PC-3 (cell line): ENCODE data around the gene LBP. TPM values are rescaled to one million over a fixed set of nuclear protein-coding genes. Genes with fewer than 3 reads are reported as not detected.

Experiments used
- ATAC-seq: fragments of 200-7000 bp; cut with Tn5 transposase; 2 replicates; pipeline ENCODE4 v1.9.1; 2020; ENCODE audit warnings: mild to moderate bottlenecking, moderate library complexity
- BruUV-seq: library from RNA; stranded (reverse); fragments of 400-500 nt; replicated peaks from 2 replicates; lab custom pipeline; 2021; lab: Mats Ljungman, UMichigan
- CTCF ChIA-PET: fragments of 300-600 bp; sonication (Branson Sonifier 250); formaldehyde crosslinking; loops from one replicate; lab custom pipeline; 2022; ENCODE audit warnings: antibody characterized with exemption; lab: Charles Lee
- POLR2A ChIA-PET: fragments of 300-600 bp; sonication (Branson Sonifier 250); formaldehyde crosslinking; loops from one replicate; lab custom pipeline; 2022; ENCODE audit warnings: antibody characterized with exemption; ENCODE audit not compliant: unreplicated experiment; lab: Charles Lee
- DNase-seq: peaks from one replicate; pipeline ENCODE4 v3.0.0-alpha.2; 2015
- H2AFZ ChIP-seq: fragments of 300-600 bp; sonication (generic); 2 replicates; pipeline ENCODE4 v1.6.0; 2016; ENCODE audit warnings: antibody characterized with exemption, low read length
- H3F3A ChIP-seq: fragments of 300-600 bp; sonication (generic); one replicate; pipeline ENCODE4 v1.6.0; 2017; ENCODE audit warnings: antibody characterized with exemption, low read length, control low read depth, mild to moderate bottlenecking; ENCODE audit not compliant: unreplicated experiment
- H3K27ac ChIP-seq: fragments of 300-600 bp; sonication (generic); 2 replicates; pipeline ENCODE4 v1.5.1; 2016; ENCODE audit warnings: mild to moderate bottlenecking, low read length
- H3K27me3 ChIP-seq: fragments of 300-600 bp; sonication (generic); 2 replicates; pipeline ENCODE4 v1.6.1; 2016; ENCODE audit warnings: low read length, mixed read lengths
- H3K36me3 ChIP-seq: fragments of 300-600 bp; sonication (generic); 2 replicates; pipeline ENCODE4 v1.6.1; 2016; ENCODE audit warnings: low read depth, mixed run types, low read length, mixed read lengths
- H3K4me1 ChIP-seq: fragments of 300-600 bp; sonication (generic); 2 replicates; pipeline ENCODE4 v1.5.1; 2016; ENCODE audit warnings: low read length; ENCODE audit not compliant: insufficient read depth
- H3K4me2 ChIP-seq: fragments of 300-600 bp; sonication (generic); 2 replicates; pipeline ENCODE4 v1.6.0; 2016; ENCODE audit warnings: low read length
- H3K4me3 ChIP-seq: fragments of 300-600 bp; sonication (generic); 2 replicates; pipeline ENCODE4 v1.5.1; 2016; ENCODE audit warnings: mild to moderate bottlenecking, low read length, mixed read lengths
- H3K79me2 ChIP-seq: fragments of 300-600 bp; sonication (generic); 2 replicates; pipeline ENCODE4 v1.6.1; 2017; ENCODE audit warnings: low read length, mixed read lengths
- H3K9ac ChIP-seq: fragments of 300-600 bp; sonication (generic); 2 replicates; pipeline ENCODE4 v1.6.0; 2016; ENCODE audit warnings: mild to moderate bottlenecking, low read length
- H3K9me2 ChIP-seq: fragments of 300-600 bp; sonication (generic); replicated peaks from 2 replicates; pipeline ENCODE4 v1.6.1; 2016; ENCODE audit warnings: mixed run types, low read length, mixed read lengths
- H3K9me3 ChIP-seq: fragments of 300-600 bp; sonication (generic); 2 replicates; pipeline ENCODE4 v1.6.1; 2016; ENCODE audit warnings: low read length, mixed read lengths
- H4K20me1 ChIP-seq: fragments of 300-600 bp; sonication (generic); 2 replicates; pipeline ENCODE4 v1.6.1; 2016; ENCODE audit warnings: low read length, mixed read lengths
- CTCF ChIP-seq: fragments of 300-600 bp; sonication (generic); conservative IDR thresholded peaks from 2 replicates; pipeline ENCODE4 v1.5.1; 2017; ENCODE audit warnings: antibody characterized with exemption, low read depth, mild to moderate bottlenecking, low read length
- EZH2 ChIP-seq: fragments of 300-600 bp; sonication (generic); IDR thresholded peaks from one replicate; pipeline ENCODE4 v1.6.1; 2017; ENCODE audit warnings: antibody characterized with exemption, mild to moderate bottlenecking, low read length; ENCODE audit not compliant: unreplicated experiment
- EZH2phosphoT487 ChIP-seq: fragments of 300-600 bp; sonication (generic); IDR thresholded peaks from 2 replicates; pipeline ENCODE4 v1.6.1; 2018; ENCODE audit warnings: mild to moderate bottlenecking, antibody characterized with exemption, low read length, borderline replicate concordance
- intact Hi-C: fragments of 100-400 bp; cut with micrococcal nuclease; formaldehyde crosslinking; loops from 2 replicates; pipeline ENCODE4 v1.9.0; 2023
- total RNA-seq: library from RNA; depleted of rRNA; stranded (reverse); fragments of >200 nt; gene quantifications from 2 replicates; pipeline ENCODE4 v1.2.3, GENCODE V29; 2014

The LBP gene
- total RNA-seq, 1 experiment from 2014 or later, result not detected

DNA sequence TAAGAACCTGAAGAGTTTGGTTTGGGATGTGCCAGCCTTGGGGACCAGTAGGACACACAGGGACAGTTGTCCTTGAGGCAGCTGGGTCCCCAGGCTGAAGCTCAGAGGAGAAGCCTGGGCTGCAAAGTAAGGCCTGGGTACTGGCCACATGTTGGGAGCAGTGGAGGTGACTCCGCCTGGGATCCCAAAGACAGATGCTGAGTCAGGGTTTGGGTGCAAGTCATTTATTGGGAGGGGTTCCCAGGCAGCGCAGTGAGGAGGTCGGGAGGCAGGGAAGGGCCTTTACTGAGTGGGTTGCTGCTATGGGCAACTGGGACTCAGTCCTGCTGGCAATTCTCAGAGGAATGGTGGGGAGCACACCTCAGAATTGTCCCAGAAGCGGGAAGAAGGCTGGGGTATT, 29.9 kb upstream of the LBP start:
- POLR2A ChIA-PET, result no interaction called here

GRCh38 chr20:38317422-38317821, 28.9 kb upstream of the LBP start:
- no TSS peak for BruUV-seq
- H3K9me2 ChIP-seq, result 0 out of 2 replicates have a peak, but pooled peaks cover 3% of the 10 kb centered on the region
- no peaks in the 10 kb centered on the region for H3K79me2 ChIP-seq
- no peak overlapping the region for H3K27ac ChIP-seq
- no peaks in the 10 kb centered on the region for H3K4me1 ChIP-seq
- H2AFZ ChIP-seq, result no peak overlapping the region
- H3K4me2 ChIP-seq, result no peak overlapping the region
- TF ChIP-seq EZH2 (no peak), EZH2phosphoT487 (no peak), CTCF (no peak)
- H3K36me3 ChIP-seq, result no peaks in the 10 kb centered on the region
- POLR2A ChIA-PET, result no interaction called here
- ATAC-seq (no peak), DNase-seq (no peak)
- H3K4me3 ChIP-seq, result no peak overlapping the region
- H3K9ac ChIP-seq, result no peak overlapping the region
- H3K9me3 ChIP-seq, result no peaks in the 10 kb centered on the region; the same call in 1 of the 2 replicates
- intact Hi-C loops, result no loop called here
- no peaks in the 10 kb centered on the region for H3K27me3 ChIP-seq
- CTCF ChIA-PET, result no interaction called here
- no peaks in the 10 kb centered on the region for H3F3A ChIP-seq
- no peaks in the 10 kb centered on the region for H4K20me1 ChIP-seq

More for the DNA sequence above, 29.9 kb upstream of the LBP start:
- Histone ChIP-seq H3K27me3 (no peaks in the 10 kb centered on the region), H3K79me2 (no peaks in the 10 kb centered on the region), H3K4me2 (no peak overlapping the region), H3K9me3 (no peaks in the 10 kb centered on the region; the same call in 1 of the 2 replicates), H3K9me2 (0 out of 2 replicates have a peak, but pooled peaks cover 3% of the 10 kb centered on the region), H3K9ac (no peak overlapping the region), H3K4me3 (no peak overlapping the region), H3K4me1 (no peaks in the 10 kb centered on the region), H3K36me3 (no peaks in the 10 kb centered on the region), H2AFZ (no peak overlapping the region), H4K20me1 (no peaks in the 10 kb centered on the region), H3F3A (no peaks in the 10 kb centered on the region), H3K27ac (no peak overlapping the region)
- TF ChIP-seq EZH2 (no peak), EZH2phosphoT487 (no peak), CTCF (no peak)
- intact Hi-C loops, result no loop called here
- DNase-seq, result no peak
- no TSS peak for BruUV-seq
- no peak for ATAC-seq
- CTCF ChIA-PET, result no interaction called here

- Histone ChIP-seq H3K4me3 (no peak overlapping the region), H3K36me3 (no peaks in the 10 kb centered on the region), H3F3A (no peaks in the 10 kb centered on the region), H4K20me1 (no peaks in the 10 kb centered on the region), H3K9me3 (no peaks in the 10 kb centered on the region), H3K79me2 (no peaks in the 10 kb centered on the region), H3K4me1 (no peaks in the 10 kb centered on the region), H2AFZ (no peak overlapping the region), H3K9me2 (no peaks in the 10 kb centered on the region), H3K27ac (no peak overlapping the region), H3K4me2 (no peak overlapping the region), H3K9ac (no peak overlapping the region), H3K27me3 (no peaks in the 10 kb centered on the region)
- DNase-seq (no peak), ATAC-seq (no peak)
- POLR2A ChIA-PET, result no interaction called here
- CTCF ChIA-PET, result no interaction called here
- BruUV-seq, result no TSS peak
- no peak for TF ChIP-seq EZH2
- no peak for TF ChIP-seq CTCF
- TF ChIP-seq EZH2phosphoT487, result no peak
- intact Hi-C loops, result no loop called here
These were observed 26.1 kb upstream of the LBP start for GRCh38 chr20:38320221-38320620.
